HEK293 (cell line): ENCODE results near the gene LRRC15.

Experiments used
- CTCF ChIA-PET: fragments of 350-600 bp; formaldehyde crosslinking; extraction: SDS; loops from one replicate; lab custom pipeline; 2021; ENCODE audit warnings: antibody characterized with exemption; lab: Yijun Ruan, JAX
- POLR2A ChIA-PET: fragments of 300-600 bp; formaldehyde crosslinking; extraction: SDS; loops from one replicate; lab custom pipeline; 2020; ENCODE audit warnings: antibody characterized with exemption, inconsistent platforms; lab: Yijun Ruan, JAX
- H3K27ac ChIP-seq: fragments of 200-500 bp; sonication (Bioruptor generic); 2 replicates; pipeline ENCODE4 v1.5.1; 2014; ENCODE audit warnings: low read depth, low read length, control low read depth, inconsistent platforms; ENCODE audit errors: extremely low read depth
- H3K36me3 ChIP-seq, 2 experiments: fragments of 200-500 bp in 1 of 2; sonication (Bioruptor generic) in 1 of 2; 1 replicate in 1 of 2; 2 replicates in 1 of 2; pipeline ENCODE4 v1.5.1; 2014 to 2017; ENCODE audit warnings: inconsistent platforms in 2 of 2, low read length in 2 of 2; ENCODE audit not compliant: control insufficient read depth in 2 of 2, insufficient read depth in 1 of 2
- H3K4me1 ChIP-seq: fragments of 200-500 bp; sonication (Bioruptor generic); 2 replicates; pipeline ENCODE4 v1.5.1; 2014; ENCODE audit warnings: mild to moderate bottlenecking, low read length, inconsistent platforms; ENCODE audit not compliant: control insufficient read depth, insufficient read depth
- H3K4me3 ChIP-seq: 2 replicates; pipeline ENCODE4 v1.5.1; 2011; ENCODE audit warnings: low read depth, mild to moderate bottlenecking, control low read depth, low read length, moderate library complexity
- H3K9me3 ChIP-seq: fragments of 200-500 bp; sonication (Bioruptor generic); 2 replicates; pipeline ENCODE4 v1.5.1; 2014; ENCODE audit warnings: low read depth, low read length, inconsistent platforms; ENCODE audit not compliant: control insufficient read depth, insufficient read depth
- BCL11B ChIP-seq: fragments of 450-650 bp; formaldehyde crosslinking; IDR thresholded peaks from 2 replicates; pipeline ENCODE4 v1.5.1; 2016; ENCODE audit warnings: low read depth, missing biosample characterization, missing genetic modification characterization
- CTCF ChIP-seq: fragments of 450-650 bp; formaldehyde crosslinking; IDR thresholded peaks from 2 replicates; pipeline ENCODE4 v1.5.1; 2016; ENCODE audit warnings: missing biosample characterization, missing genetic modification characterization
- KLF7 ChIP-seq: fragments of 450-650 bp; formaldehyde crosslinking; IDR thresholded peaks from 2 replicates; pipeline ENCODE4 v1.5.1; 2016; ENCODE audit warnings: missing biosample characterization, missing genetic modification characterization, borderline replicate concordance
- MEIS1 ChIP-seq: sonication (generic); formaldehyde crosslinking; IDR thresholded peaks from 2 replicates; pipeline ENCODE4 v1.8.1; 2022; ENCODE audit warnings: missing genetic modification reagents, mild to moderate bottlenecking, borderline replicate concordance
- MZF1 ChIP-seq: fragments of 450-650 bp; formaldehyde crosslinking; IDR thresholded peaks from 2 replicates; pipeline ENCODE4 v1.5.1; 2017; ENCODE audit warnings: missing biosample characterization, missing genetic modification characterization, borderline replicate concordance
- SCRT1 ChIP-seq: fragments of 450-650 bp; formaldehyde crosslinking; IDR thresholded peaks from 2 replicates; pipeline ENCODE4 v1.5.1; 2016; ENCODE audit warnings: missing biosample characterization, missing genetic modification characterization, borderline replicate concordance
- SCRT2 ChIP-seq: fragments of 450-650 bp; formaldehyde crosslinking; IDR thresholded peaks from 2 replicates; pipeline ENCODE4 v1.5.1; 2016; ENCODE audit warnings: missing biosample characterization, missing genetic modification characterization
- TCF7L2 ChIP-seq: IDR thresholded peaks from 2 replicates; pipeline ENCODE4 v1.6.1; 2011; ENCODE audit warnings: low read depth, mild to moderate bottlenecking, inconsistent platforms, low read length, moderate library complexity, borderline replicate concordance
- TSHZ1 ChIP-seq: fragments of 450-650 bp; formaldehyde crosslinking; IDR thresholded peaks from 2 replicates; pipeline ENCODE4 v1.5.1; 2016; ENCODE audit warnings: missing biosample characterization, missing genetic modification characterization, borderline replicate concordance
- YY1 ChIP-seq: fragments of 450-650 bp; formaldehyde crosslinking; IDR thresholded peaks from 2 replicates; pipeline ENCODE4 v1.5.1; 2018; ENCODE audit warnings: missing biosample characterization, missing genetic modification characterization
- ZBTB1 ChIP-seq: fragments of 450-650 bp; formaldehyde crosslinking; IDR thresholded peaks from 2 replicates; pipeline ENCODE4 v1.5.1; 2016; ENCODE audit warnings: missing biosample characterization, missing genetic modification characterization
- ZBTB8A ChIP-seq: fragments of 450-650 bp; formaldehyde crosslinking; IDR thresholded peaks from 2 replicates; pipeline ENCODE4 v1.5.1; 2016; ENCODE audit warnings: missing biosample characterization, missing genetic modification characterization
- ZIC2 ChIP-seq: fragments of 450-650 bp; formaldehyde crosslinking; IDR thresholded peaks from 2 replicates; pipeline ENCODE4 v1.5.1; 2016; ENCODE audit warnings: missing biosample characterization, missing genetic modification characterization
- ZNF157 ChIP-seq: fragments of 450-650 bp; formaldehyde crosslinking; IDR thresholded peaks from 2 replicates; pipeline ENCODE4 v1.5.1; 2016; ENCODE audit warnings: missing biosample characterization, missing genetic modification characterization
- ZNF175 ChIP-seq: fragments of 450-650 bp; formaldehyde crosslinking; IDR thresholded peaks from 2 replicates; pipeline ENCODE4 v1.5.1; 2016; ENCODE audit warnings: missing biosample characterization, missing genetic modification characterization
- ZNF202 ChIP-seq: fragments of 450-650 bp; formaldehyde crosslinking; IDR thresholded peaks from 2 replicates; pipeline ENCODE4 v1.5.1; 2016; ENCODE audit warnings: missing biosample characterization, missing genetic modification characterization, borderline replicate concordance
- ZNF391 ChIP-seq: fragments of 450-650 bp; formaldehyde crosslinking; IDR thresholded peaks from 2 replicates; pipeline ENCODE4 v1.5.1; 2016; ENCODE audit warnings: low read depth, missing biosample characterization, missing genetic modification characterization, borderline replicate concordance
- ZNF433 ChIP-seq: fragments of 450-650 bp; formaldehyde crosslinking; IDR thresholded peaks from 2 replicates; pipeline ENCODE4 v1.5.1; 2016; ENCODE audit warnings: missing biosample characterization, missing genetic modification characterization, low read depth
- ZNF514 ChIP-seq: fragments of 450-650 bp; formaldehyde crosslinking; IDR thresholded peaks from 2 replicates; pipeline ENCODE4 v1.5.1; 2016; ENCODE audit warnings: missing biosample characterization, missing genetic modification characterization
- ZNF544 ChIP-seq: fragments of 450-650 bp; formaldehyde crosslinking; IDR thresholded peaks from 2 replicates; pipeline ENCODE4 v1.5.0; 2017; ENCODE audit warnings: missing biosample characterization, missing genetic modification characterization
- ZNF558 ChIP-seq: fragments of 450-650 bp; formaldehyde crosslinking; IDR thresholded peaks from 2 replicates; pipeline ENCODE4 v1.5.1; 2016; ENCODE audit warnings: missing biosample characterization, missing genetic modification characterization
- ZNF664 ChIP-seq: fragments of 450-650 bp; formaldehyde crosslinking; IDR thresholded peaks from 2 replicates; pipeline ENCODE4 v1.5.1; 2016; ENCODE audit warnings: missing biosample characterization, missing genetic modification characterization
- ZNF677 ChIP-seq: fragments of 450-650 bp; IDR thresholded peaks from 2 replicates; pipeline ENCODE4 v1.5.0; 2018; ENCODE audit warnings: missing biosample characterization, mild to moderate bottlenecking, missing genetic modification characterization, moderate library complexity
- ZNF747 ChIP-seq: fragments of 450-650 bp; formaldehyde crosslinking; IDR thresholded peaks from 2 replicates; pipeline ENCODE4 v1.5.1; 2016; ENCODE audit warnings: missing biosample characterization, missing genetic modification characterization
- ZNF776 ChIP-seq: fragments of 450-650 bp; formaldehyde crosslinking; IDR thresholded peaks from 2 replicates; pipeline ENCODE4 v1.5.0; 2017; ENCODE audit warnings: missing biosample characterization, missing genetic modification characterization, borderline replicate concordance
- ZSCAN23 ChIP-seq: fragments of 450-650 bp; formaldehyde crosslinking; IDR thresholded peaks from 2 replicates; pipeline ENCODE4 v1.5.1; 2016; ENCODE audit warnings: missing biosample characterization, missing genetic modification characterization

The LRRC15 gene

GRCh38 chr3:194384156-194384555, 14.6 kb upstream of the LRRC15 start:
- Histone ChIP-seq H3K27ac (no peak overlapping the region), H3K4me3 (no peak overlapping the region), H3K36me3 (no peaks in the 10 kb centered on the region), H3K4me1 (no peaks in the 10 kb centered on the region), H3K9me3 (no peaks in the 10 kb centered on the region)
- CTCF ChIA-PET = no interaction called here
- POLR2A ChIA-PET = no interaction called here
- TF ChIP-seq ZBTB8A (tag by site-specific recombination) (no peak), ZNF747 (no peak), ZNF175 (tag by site-specific recombination) (no peak), YY1 (tag by site-specific recombination) (no peak), SCRT1 (tag by site-specific recombination) (no peak), MZF1 (tag by site-specific recombination) (no peak), ZNF514 (tag by site-specific recombination) (no peak), ZBTB1 (tag by site-specific recombination) (no peak), ZNF544 (tag by site-specific recombination) (no peak), ZNF433 (tag by site-specific recombination) (no peak), ZNF776 (tag by site-specific recombination) (no peak), TSHZ1 (tag by site-specific recombination) (no peak)

- Histone ChIP-seq H3K9me3 (no peaks in the 10 kb centered on the region), H3K36me3 (no peaks in the 10 kb centered on the region), H3K27ac (no peak overlapping the region), H3K4me3 (no peak overlapping the region), H3K4me1 (no peaks in the 10 kb centered on the region)
- ChIA-PET POLR2A (interaction anchor here (0.7 kb wide), 1 partner anchor 245 kb away, joined by 4 read pairs; no protein-coding TSS in a partner anchor), CTCF (interaction anchor here (0.6 kb wide), 1 partner anchor 847 kb away, joined by 5 read pairs; no protein-coding TSS in a partner anchor)
- TF ChIP-seq ZSCAN23 (tag by site-specific recombination) (no peak), ZNF157 (tag by site-specific recombination) (no peak), ZIC2 (tag by site-specific recombination) (no peak)
Observed at GRCh38 chr3:194383276-194383940, 13.9 kb upstream of the LRRC15 start.

GRCh38 chr3:194382892-194383223, 13.3 kb upstream of the LRRC15 start:
- no peaks in the 10 kb centered on the region for H3K4me1 ChIP-seq
- no peaks in the 10 kb centered on the region for H3K36me3 ChIP-seq
- no peaks in the 10 kb centered on the region for H3K9me3 ChIP-seq
- ChIA-PET CTCF (interaction anchor here (0.6 kb wide), 1 partner anchor 848 kb away, joined by 5 read pairs; no protein-coding TSS in a partner anchor), POLR2A (interaction anchor here (0.7 kb wide), 1 partner anchor 244 kb away, joined by 4 read pairs; no protein-coding TSS in a partner anchor)
- no peak overlapping the region for H3K4me3 ChIP-seq
- no peak overlapping the region for H3K27ac ChIP-seq
- TF ChIP-seq TCF7L2 (no peak), CTCF (tag by site-specific recombination) (no peak), BCL11B (tag by site-specific recombination) (no peak), ZNF391 (tag by site-specific recombination) (no peak), ZNF202 (tag by site-specific recombination) (no peak), KLF7 (no peak), ZNF664 (no peak), ZNF544 (tag by site-specific recombination) (no peak), MEIS1 (CRISPR knock-in tag) (no peak), ZNF558 (tag by site-specific recombination) (no peak), ZNF677 (tag by site-specific recombination) (no peak), SCRT2 (tag by site-specific recombination) (peak; percentile 53; the same call in 1 of the 2 replicates)
